Measurements from ENCODE around the gene CDK5RAP2.

The CDK5RAP2 gene

GRCh38 chr9:120438836-120439546 lies 141.0 kb downstream of the CDK5RAP2 start:
- Histone ChIP-seq H3K9ac (ENCODE audit: low read depth, low read length, poor library complexity) (no peak overlapping the region), H3K18ac (ENCODE audit: low read length) (no peak overlapping the region), H3K36me3 (replicated peaks in 1 of 2; ENCODE audit: control insufficient read depth in 2 of 2, insufficient read depth in 2 of 2, low read length in 2 of 2) (peaks cover 28 to 100% of the 10 kb centered on the region in 2 donors), H3K4me3 (ENCODE audit: low read length in 2 of 2) (no peak overlapping the region), H3K23ac (ENCODE audit: low read depth, low read length, poor library complexity) (no peak overlapping the region), H2BK12ac (ENCODE audit: low read length) (no peak overlapping the region), H3K9me3 (replicated peaks in 1 of 2; ENCODE audit: control insufficient read depth in 2 of 2, insufficient read depth in 1 of 2, low read depth in 1 of 2, low read length in 2 of 2) (no peaks in the 10 kb centered on the region), H3K27ac (replicated peaks; ENCODE audit: low read length) (no peak overlapping the region), H3K4me2 (ENCODE audit: insufficient read depth, low read length, poor library complexity, severe bottlenecking) (no peak overlapping the region), H4K91ac (ENCODE audit: low read depth, low read length, poor library complexity) (no peak overlapping the region), H2BK120ac (ENCODE audit: low read depth, low read length) (no peak overlapping the region), H3K4me1 (ENCODE audit: control insufficient read depth in 2 of 2, insufficient read depth in 1 of 2, low read depth in 1 of 2, low read length in 2 of 2) (no peaks in the 10 kb centered on the region), H4K8ac (ENCODE audit: low read depth, low read length) (no peak overlapping the region), H3K27me3 (ENCODE audit: control insufficient read depth in 3 of 3, insufficient read depth in 3 of 3, low read depth in 1 of 3, low read length in 3 of 3) (no peaks in the 10 kb centered on the region), H2AFZ (ENCODE audit: low read length) (no peak overlapping the region), H2BK15ac (ENCODE audit: low read length) (no peak overlapping the region), H2AK5ac (ENCODE audit: low read depth, low read length) (no peak overlapping the region), H3K4ac (ENCODE audit: low read length) (no peak overlapping the region), H3K14ac (ENCODE audit: low read length) (no peak overlapping the region), H3K79me1 (ENCODE audit: low read depth, low read length) (no peaks in the 10 kb centered on the region), H2BK5ac (ENCODE audit: low read length) (no peak overlapping the region)
- WGBS, 2 donors (ENCODE audit: extremely low coverage in 2 of 2, insufficient read length in 2 of 2, insufficient replicate concordance in 1 of 2), result no CpG with 5 or more reads among the region's 9 CpGs
- peak; percentile 2 for DNase-seq (ENCODE audit: low spot score)

GRCh38 chr9:120438111-120438510 lies 141.9 kb downstream of the CDK5RAP2 start:
- H2BK5ac ChIP-seq (ENCODE audit: low read length), result no peak overlapping the region
- no peak overlapping the region for H3K27ac ChIP-seq (replicated peaks; ENCODE audit: low read length)
- H2BK12ac ChIP-seq (ENCODE audit: low read length), result no peak overlapping the region
- no peak overlapping the region for H3K9ac ChIP-seq (ENCODE audit: low read depth, low read length, poor library complexity)
- H2BK120ac ChIP-seq (ENCODE audit: low read depth, low read length), result no peak overlapping the region
- no peak overlapping the region for H2BK15ac ChIP-seq (ENCODE audit: low read length)
- H3K18ac ChIP-seq (ENCODE audit: low read length), result no peak overlapping the region
- H3K36me3 ChIP-seq (replicated peaks in 1 of 2; ENCODE audit: control insufficient read depth in 2 of 2, insufficient read depth in 2 of 2, low read length in 2 of 2), result peaks cover 26 to 98% of the 10 kb centered on the region in 2 donors
- H3K79me1 ChIP-seq (ENCODE audit: low read depth, low read length), result no peaks in the 10 kb centered on the region
- H4K91ac ChIP-seq (ENCODE audit: low read depth, low read length, poor library complexity), result no peak overlapping the region
- H3K4ac ChIP-seq (ENCODE audit: low read length), result no peak overlapping the region
- H3K4me2 ChIP-seq (ENCODE audit: insufficient read depth, low read length, poor library complexity, severe bottlenecking), result no peak overlapping the region
- H3K4me1 ChIP-seq (ENCODE audit: control insufficient read depth in 2 of 2, insufficient read depth in 1 of 2, low read depth in 1 of 2, low read length in 2 of 2), result no peaks in the 10 kb centered on the region
- no peaks in the 10 kb centered on the region for H3K9me3 ChIP-seq (replicated peaks in 1 of 2; ENCODE audit: control insufficient read depth in 2 of 2, insufficient read depth in 1 of 2, low read depth in 1 of 2, low read length in 2 of 2)
- no peak overlapping the region for H2AFZ ChIP-seq (ENCODE audit: low read length)
- no peak overlapping the region for H3K4me3 ChIP-seq (ENCODE audit: low read length in 2 of 2)
- no peak overlapping the region for H2AK5ac ChIP-seq (ENCODE audit: low read depth, low read length)
- H3K23ac ChIP-seq (ENCODE audit: low read depth, low read length, poor library complexity), result no peak overlapping the region
- no CpG with 5 or more reads among the region's 2 CpGs for WGBS, 2 donors (ENCODE audit: extremely low coverage in 2 of 2, insufficient read length in 2 of 2, insufficient replicate concordance in 1 of 2)
- H3K14ac ChIP-seq (ENCODE audit: low read length), result no peak overlapping the region
- no peaks in the 10 kb centered on the region for H3K27me3 ChIP-seq (ENCODE audit: control insufficient read depth in 3 of 3, insufficient read depth in 3 of 3, low read depth in 1 of 3, low read length in 3 of 3)
- DNase-seq (ENCODE audit: low spot score), result no peak
- H4K8ac ChIP-seq (ENCODE audit: low read depth, low read length), result no peak overlapping the region

- Histone ChIP-seq H3K27me3 (ENCODE audit: control insufficient read depth in 3 of 3, insufficient read depth in 3 of 3, low read depth in 1 of 3, low read length in 3 of 3) (no peaks in the 10 kb centered on the region), H4K91ac (ENCODE audit: low read depth, low read length, poor library complexity) (no peak overlapping the region), H2BK15ac (ENCODE audit: low read length) (no peak overlapping the region), H4K8ac (ENCODE audit: low read depth, low read length) (no peak overlapping the region), H2AK5ac (ENCODE audit: low read depth, low read length) (no peak overlapping the region), H3K4me1 (ENCODE audit: control insufficient read depth in 2 of 2, insufficient read depth in 1 of 2, low read depth in 1 of 2, low read length in 2 of 2) (no peaks in the 10 kb centered on the region), H3K23ac (ENCODE audit: low read depth, low read length, poor library complexity) (no peak overlapping the region), H2BK12ac (ENCODE audit: low read length) (no peak overlapping the region), H3K4ac (ENCODE audit: low read length) (no peak overlapping the region), H3K27ac (replicated peaks; ENCODE audit: low read length) (no peak overlapping the region), H3K9ac (ENCODE audit: low read depth, low read length, poor library complexity) (no peak overlapping the region), H2BK5ac (ENCODE audit: low read length) (no peak overlapping the region), H2BK120ac (ENCODE audit: low read depth, low read length) (no peak overlapping the region), H3K18ac (ENCODE audit: low read length) (no peak overlapping the region), H3K4me3 (ENCODE audit: low read length in 2 of 2) (no peak overlapping the region), H3K36me3 (replicated peaks in 1 of 2; ENCODE audit: control insufficient read depth in 2 of 2, insufficient read depth in 2 of 2, low read length in 2 of 2) (peaks cover 23 to 98% of the 10 kb centered on the region in 2 donors), H2AFZ (ENCODE audit: low read length) (no peak overlapping the region), H3K79me1 (ENCODE audit: low read depth, low read length) (no peaks in the 10 kb centered on the region), H3K4me2 (ENCODE audit: insufficient read depth, low read length, poor library complexity, severe bottlenecking) (no peak overlapping the region), H3K14ac (ENCODE audit: low read length) (no peak overlapping the region), H3K9me3 (replicated peaks in 1 of 2; ENCODE audit: control insufficient read depth in 2 of 2, insufficient read depth in 1 of 2, low read depth in 1 of 2, low read length in 2 of 2) (no peaks in the 10 kb centered on the region)
- DNase-seq (ENCODE audit: low spot score), result no peak
- WGBS, 2 donors (ENCODE audit: extremely low coverage in 2 of 2, insufficient read length in 2 of 2, insufficient replicate concordance in 1 of 2), result no CpG with 5 or more reads among the region's 9 CpGs
Observed at GRCh38 chr9:120436983-120437475, 142.9 kb downstream of the CDK5RAP2 start.

DNA sequence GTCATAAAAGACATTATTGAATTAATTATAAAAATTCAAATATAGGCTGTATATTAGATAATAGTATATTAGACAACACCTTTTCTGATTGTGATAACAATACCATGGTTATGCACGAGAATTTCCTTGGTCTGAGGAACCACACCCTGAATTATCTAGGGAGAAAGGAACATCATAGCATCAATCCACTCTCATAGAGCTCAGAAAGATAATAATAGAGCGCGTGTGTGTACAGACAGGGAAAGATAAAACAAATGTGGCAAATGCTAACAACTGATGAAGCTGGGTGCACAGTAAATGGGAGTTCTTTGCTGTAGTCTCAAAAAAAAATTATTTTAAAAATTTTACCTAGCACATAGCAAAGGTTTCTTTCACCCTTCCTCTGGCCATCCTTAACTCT lies 143.5 kb downstream of the CDK5RAP2 start:
- no peaks in the 10 kb centered on the region for H3K79me1 ChIP-seq (ENCODE audit: low read depth, low read length)
- no peak overlapping the region for H4K8ac ChIP-seq (ENCODE audit: low read depth, low read length)
- H2BK120ac ChIP-seq (ENCODE audit: low read depth, low read length), result no peak overlapping the region
- no CpG with 5 or more reads among the region's 3 CpGs for WGBS, 2 donors (ENCODE audit: extremely low coverage in 2 of 2, insufficient read length in 2 of 2, insufficient replicate concordance in 1 of 2)
- H3K4ac ChIP-seq (ENCODE audit: low read length), result no peak overlapping the region
- H3K4me1 ChIP-seq (ENCODE audit: control insufficient read depth in 2 of 2, insufficient read depth in 1 of 2, low read depth in 1 of 2, low read length in 2 of 2), result no peaks in the 10 kb centered on the region
- DNase-seq (ENCODE audit: low spot score), result no peak
- no peak overlapping the region for H3K4me2 ChIP-seq (ENCODE audit: insufficient read depth, low read length, poor library complexity, severe bottlenecking)
- H3K9me3 ChIP-seq (replicated peaks in 1 of 2; ENCODE audit: control insufficient read depth in 2 of 2, insufficient read depth in 1 of 2, low read depth in 1 of 2, low read length in 2 of 2), result no peaks in the 10 kb centered on the region
- H2AK5ac ChIP-seq (ENCODE audit: low read depth, low read length), result no peak overlapping the region
- H4K91ac ChIP-seq (ENCODE audit: low read depth, low read length, poor library complexity), result no peak overlapping the region
- no peak overlapping the region for H2BK5ac ChIP-seq (ENCODE audit: low read length)
- H2BK12ac ChIP-seq (ENCODE audit: low read length), result no peak overlapping the region
- no peak overlapping the region for H3K23ac ChIP-seq (ENCODE audit: low read depth, low read length, poor library complexity)
- H3K9ac ChIP-seq (ENCODE audit: low read depth, low read length, poor library complexity), result no peak overlapping the region
- H3K14ac ChIP-seq (ENCODE audit: low read length), result no peak overlapping the region
- H3K27ac ChIP-seq (replicated peaks; ENCODE audit: low read length), result no peak overlapping the region
- H3K27me3 ChIP-seq (ENCODE audit: control insufficient read depth in 3 of 3, insufficient read depth in 3 of 3, low read depth in 1 of 3, low read length in 3 of 3), result no peaks in the 10 kb centered on the region
- H3K4me3 ChIP-seq (ENCODE audit: low read length in 2 of 2), result no peak overlapping the region
- H2BK15ac ChIP-seq (ENCODE audit: low read length), result no peak overlapping the region
- no peak overlapping the region for H2AFZ ChIP-seq (ENCODE audit: low read length)
- no peak overlapping the region for H3K18ac ChIP-seq (ENCODE audit: low read length)
- peaks cover 24 to 98% of the 10 kb centered on the region in 2 donors for H3K36me3 ChIP-seq (replicated peaks in 1 of 2; ENCODE audit: control insufficient read depth in 2 of 2, insufficient read depth in 2 of 2, low read length in 2 of 2)
